OCI-LY3 (cell line): ENCODE data around the gene POLR2E.

Experiments
- H2AFZ ChIP-seq: fragments of 200-600, 300-600 bp; shearing (Covaris generic); 2 replicates; pipeline ENCODE4 v1.6.0; 2014; ENCODE audit warnings: antibody characterized with exemption, low read depth, low read length
- H3K27ac ChIP-seq: fragments of 200-600, 300-600 bp; sonication (generic); 2 replicates; pipeline ENCODE4 v1.5.1; 2014; ENCODE audit warnings: mild to moderate bottlenecking, low read length, moderate library complexity, mixed read lengths
- H3K27me3 ChIP-seq: fragments of 200-600, 300-600 bp; sonication (generic); 2 replicates; pipeline ENCODE4 v1.6.1; 2014; ENCODE audit warnings: low read depth, low read length, mixed read lengths
- H3K36me3 ChIP-seq: fragments of 200-600, 300-600 bp; sonication (generic); replicated peaks from 2 replicates; pipeline ENCODE3; 2014; ENCODE audit warnings: low read depth, low read length, mixed read lengths
- H3K4me1 ChIP-seq: fragments of 300-600, 200-600 bp; sonication (generic); 2 replicates; pipeline ENCODE4 v1.6.1; 2014; ENCODE audit warnings: low read length, mixed read lengths
- H3K4me2 ChIP-seq: fragments of 200-600, 300-600 bp; sonication (generic); 2 replicates; pipeline ENCODE4 v1.6.1; 2014; ENCODE audit warnings: low read length, mixed read lengths
- H3K4me3 ChIP-seq: fragments of 300-600, 200-600 bp; sonication (generic); 2 replicates; pipeline ENCODE4 v1.5.1; 2014; ENCODE audit warnings: antibody characterized with exemption, mild to moderate bottlenecking, low read length, moderate library complexity
- H3K79me2 ChIP-seq: fragments of 300-600, 200-600 bp; shearing (Covaris generic); 2 replicates; pipeline ENCODE4 v1.6.1; 2014; ENCODE audit warnings: mild to moderate bottlenecking, low read length, mixed read lengths
- H3K9ac ChIP-seq: fragments of 300-600, 200-600 bp; shearing (Covaris generic); 2 replicates; pipeline ENCODE4 v1.6.0; 2014; ENCODE audit warnings: mild to moderate bottlenecking, low read length, moderate library complexity
- H3K9me3 ChIP-seq: fragments of 200-600, 300-600 bp; shearing (Covaris generic); 2 replicates; pipeline ENCODE4 v1.6.1; 2014; ENCODE audit warnings: low read length, mixed read lengths; ENCODE audit not compliant: insufficient read depth
- H4K20me1 ChIP-seq: fragments of 200-600, 300-600 bp; sonication (generic); 2 replicates; pipeline ENCODE4 v1.6.1; 2016; ENCODE audit warnings: low read length, mixed read lengths; ENCODE audit not compliant: insufficient read depth
- CTCF ChIP-seq: fragments of 200-600, 300-600 bp; sonication (generic); IDR thresholded peaks from 2 replicates; pipeline ENCODE4 v1.5.1; 2014; ENCODE audit warnings: antibody characterized with exemption, low read length, low read depth
- EZH2phosphoT487 ChIP-seq: fragments of 200-600 bp; shearing (Covaris generic); IDR thresholded peaks from 2 replicates; pipeline ENCODE4 v1.6.1; 2018; ENCODE audit warnings: antibody characterized with exemption, mixed run types, low read depth

POLR2E gene

GRCh38 chr19:1051791-1052190 is 43.4 kb downstream of the POLR2E start:
- Histone ChIP-seq H2AFZ (no peak overlapping the region), H3K4me3 (no peak overlapping the region), H3K79me2 (no peaks in the 10 kb centered on the region), H3K27ac (no peak overlapping the region), H3K4me1 (no peaks in the 10 kb centered on the region), H4K20me1 (no peaks in the 10 kb centered on the region), H3K36me3 (peaks cover 33% of the 10 kb centered on the region), H3K4me2 (no peak overlapping the region), H3K27me3 (no peaks in the 10 kb centered on the region), H3K9ac (no peak overlapping the region), H3K9me3 (no peaks in the 10 kb centered on the region)
- TF ChIP-seq EZH2phosphoT487 (no peak), CTCF (no peak)

- no peaks in the 10 kb centered on the region for H3K4me1 ChIP-seq
- H3K4me3 ChIP-seq = no peak overlapping the region
- peaks cover 34% of the 10 kb centered on the region for H3K36me3 ChIP-seq
- H4K20me1 ChIP-seq = no peaks in the 10 kb centered on the region
- no peaks in the 10 kb centered on the region for H3K79me2 ChIP-seq
- no peak overlapping the region for H2AFZ ChIP-seq
- no peak overlapping the region for H3K27ac ChIP-seq
- no peak overlapping the region for H3K9ac ChIP-seq
- H3K9me3 ChIP-seq = no peaks in the 10 kb centered on the region
- H3K27me3 ChIP-seq = no peaks in the 10 kb centered on the region
- no peak for TF ChIP-seq CTCF
- TF ChIP-seq EZH2phosphoT487 = no peak
- H3K4me2 ChIP-seq = no peak overlapping the region
Observed at GRCh38 chr19:1050989-1051788, 44.0 kb downstream of the POLR2E start.

- Histone ChIP-seq H3K27me3 (no peaks in the 10 kb centered on the region), H4K20me1 (no peaks in the 10 kb centered on the region), H3K79me2 (no peaks in the 10 kb centered on the region), H3K4me2 (no peak overlapping the region), H3K9me3 (no peaks in the 10 kb centered on the region), H2AFZ (no peak overlapping the region), H3K36me3 (peaks cover 35% of the 10 kb centered on the region), H3K9ac (no peak overlapping the region), H3K4me1 (no peaks in the 10 kb centered on the region), H3K27ac (no peak overlapping the region), H3K4me3 (no peak overlapping the region)
- TF ChIP-seq CTCF (no peak), EZH2phosphoT487 (no peak)
Observed at GRCh38 chr19:1049800-1050199, 45.4 kb downstream of the POLR2E start.

GRCh38 chr19:1049106-1049505 is 46.1 kb downstream of the POLR2E start:
- Histone ChIP-seq H3K79me2 (no peaks in the 10 kb centered on the region), H3K4me2 (no peak overlapping the region), H3K4me1 (no peaks in the 10 kb centered on the region), H3K9me3 (no peaks in the 10 kb centered on the region), H3K36me3 (peaks cover 36% of the 10 kb centered on the region), H3K27me3 (no peaks in the 10 kb centered on the region), H3K4me3 (no peak overlapping the region), H4K20me1 (no peaks in the 10 kb centered on the region), H2AFZ (no peak overlapping the region), H3K9ac (no peak overlapping the region), H3K27ac (no peak overlapping the region)
- no peak for TF ChIP-seq EZH2phosphoT487
- TF ChIP-seq CTCF = no peak
